GM04504 (cell line): ENCODE results near the gene CASZ1.

ENCODE experiments used
- DNase-seq: peaks from one replicate; pipeline ENCODE4 v3.0.0-alpha.2; 2012; ENCODE audit warnings: low read depth

CASZ1 gene

DNA sequence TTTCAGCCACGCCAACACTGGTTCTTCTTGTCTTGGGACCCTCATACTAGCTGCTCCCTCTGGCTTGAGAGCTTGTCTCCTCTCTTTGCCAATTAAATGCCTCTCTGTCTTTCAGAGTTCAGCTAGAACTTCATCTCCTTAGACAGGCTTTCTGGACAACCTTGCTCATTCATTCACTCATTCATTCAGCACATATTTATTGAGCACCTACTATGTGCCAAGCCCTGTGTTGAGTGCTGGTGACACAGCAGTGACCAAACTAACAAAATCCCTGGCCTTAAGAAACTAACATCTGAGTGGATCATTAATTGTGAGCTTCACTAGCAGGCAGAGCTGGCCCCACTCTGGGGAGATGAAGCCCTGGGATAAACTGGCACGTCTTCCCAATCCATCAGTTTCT is 24.9 kb upstream of the CASZ1 start:
- no peak for DNase-seq

DNA sequence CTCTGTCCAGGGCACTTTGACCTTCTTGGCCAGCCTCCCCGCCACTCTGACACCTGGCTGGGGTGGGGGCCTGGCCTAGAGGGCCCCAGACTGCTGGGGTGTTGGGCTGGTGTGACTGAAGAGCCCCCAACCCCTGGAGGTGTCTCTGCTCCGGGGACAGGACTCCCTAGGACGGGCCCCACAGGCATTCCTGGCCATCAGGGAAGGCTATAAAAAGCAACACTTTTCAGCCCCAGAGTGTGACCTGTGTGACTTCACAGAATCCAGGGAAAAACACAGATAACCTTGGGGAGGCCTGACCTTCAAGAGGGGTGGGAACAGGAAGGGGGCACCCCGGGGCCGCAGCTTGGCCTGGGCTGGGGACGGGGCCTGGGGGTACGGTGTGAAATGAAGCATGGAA is 24.0 kb upstream of the CASZ1 start:
- no peak for DNase-seq

DNA sequence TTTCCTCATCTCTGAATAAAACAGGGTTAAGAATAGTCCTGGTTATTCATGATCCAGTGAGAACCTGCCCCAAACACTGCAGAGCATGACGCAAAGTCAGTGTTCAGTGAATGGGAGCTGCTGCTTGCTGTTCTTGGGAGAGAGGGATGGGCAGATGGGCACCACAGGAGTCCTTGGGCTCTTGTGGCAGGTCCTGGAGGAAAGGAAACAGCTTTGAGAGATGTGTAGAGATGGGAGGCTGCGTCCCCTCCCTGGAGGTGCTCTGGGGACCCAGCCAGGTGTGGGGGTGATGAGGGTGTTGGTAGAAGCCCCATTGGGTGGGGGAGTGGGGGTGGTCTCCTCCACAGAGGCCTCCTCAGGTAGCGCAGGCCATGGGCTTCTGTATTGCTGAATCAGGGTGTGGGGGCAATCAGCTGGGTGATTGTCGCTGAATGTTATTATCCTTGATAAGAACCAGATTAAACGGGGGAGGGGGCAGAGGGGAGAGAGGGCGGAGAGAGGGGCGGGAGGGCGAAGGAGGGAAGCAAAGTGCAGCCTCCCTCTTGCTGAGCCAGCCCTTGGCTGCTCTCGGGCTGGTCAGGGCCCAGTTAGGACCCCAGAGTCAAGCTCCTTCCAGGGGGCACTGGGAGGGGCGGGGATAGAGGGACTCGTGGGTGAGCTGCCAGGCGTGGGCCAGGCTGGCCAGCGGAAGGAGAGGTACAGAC is 22.9 kb upstream of the CASZ1 start:
- no peak for DNase-seq

- DNase-seq, result no peak
Measured at GRCh38 chr1:10818262-10819197, 22.1 kb upstream of the CASZ1 start.

GRCh38 chr1:10816743-10817369 is 20.4 kb upstream of the CASZ1 start:
- no peak for DNase-seq

GRCh38 chr1:10816233-10816632 is 19.8 kb upstream of the CASZ1 start:
- DNase-seq, result no peak

DNA sequence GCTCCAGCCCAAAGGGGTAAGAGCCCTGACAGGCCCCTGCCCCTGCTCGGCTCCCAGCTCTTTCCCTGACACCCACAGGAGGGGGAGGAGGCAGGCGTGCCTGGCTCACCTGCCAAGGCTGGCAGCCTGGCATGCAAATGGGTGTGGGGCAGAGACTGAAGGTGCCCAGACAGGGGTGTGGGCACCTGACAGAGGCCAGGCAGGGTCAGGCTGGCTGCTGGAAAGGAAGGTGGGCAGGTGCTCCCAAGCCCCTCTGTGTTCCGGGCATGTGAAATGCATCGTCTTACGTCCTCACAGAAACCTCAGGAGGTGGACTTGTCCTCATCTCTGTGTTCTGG is 19.4 kb upstream of the CASZ1 start:
- no peak for DNase-seq

GRCh38 chr1:10814976-10815857 is 18.8 kb upstream of the CASZ1 start:
- DNase-seq, result no peak

GRCh38 chr1:10814312-10814711 is 17.9 kb upstream of the CASZ1 start:
- no peak for DNase-seq

DNA sequence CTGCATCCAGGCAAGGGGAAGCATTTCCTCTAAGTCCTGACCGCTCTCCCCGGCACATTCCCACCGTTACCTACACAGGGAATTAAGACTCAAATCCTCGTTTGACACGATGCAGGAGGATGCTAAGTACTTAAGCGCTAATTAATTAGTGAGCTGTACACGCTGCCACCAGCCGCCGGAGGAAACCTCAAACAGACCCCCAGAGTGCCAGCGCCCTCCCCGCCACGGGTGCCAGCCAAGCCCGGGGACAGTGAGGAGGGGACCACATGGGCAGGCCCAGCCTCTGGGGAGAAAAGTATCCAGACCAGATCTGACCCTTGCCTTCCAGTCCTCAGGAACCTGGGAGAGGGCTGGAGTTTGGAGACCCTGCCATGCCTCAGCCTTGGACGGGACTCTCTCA is 17.4 kb upstream of the CASZ1 start:
- DNase-seq, result no peak

DNA sequence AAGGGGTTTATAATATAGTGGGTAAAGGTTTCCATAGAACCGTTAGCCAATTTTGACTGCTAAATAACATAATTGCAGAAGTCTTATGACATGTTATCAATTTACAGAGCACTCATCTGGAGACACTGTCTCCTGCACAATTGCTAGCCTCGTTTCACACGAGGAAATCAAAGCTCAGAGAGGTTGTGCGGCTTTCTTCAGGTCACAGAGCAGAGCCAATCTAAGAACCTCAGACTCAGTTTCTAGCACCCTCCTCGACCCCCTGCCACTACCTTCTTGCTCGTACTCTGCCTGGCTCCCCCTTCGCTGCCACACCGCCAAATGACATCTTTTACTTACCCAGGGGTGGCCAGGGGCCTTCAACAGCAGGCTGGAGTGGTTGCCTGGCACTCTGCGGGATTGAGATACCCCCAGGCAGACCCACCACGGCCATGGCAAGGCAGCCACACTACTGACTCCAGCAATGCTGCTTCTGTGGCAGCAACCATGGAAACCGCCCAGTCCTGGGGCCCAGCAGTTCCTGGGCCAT is 16.0 kb upstream of the CASZ1 start:
- no peak for DNase-seq

DNA sequence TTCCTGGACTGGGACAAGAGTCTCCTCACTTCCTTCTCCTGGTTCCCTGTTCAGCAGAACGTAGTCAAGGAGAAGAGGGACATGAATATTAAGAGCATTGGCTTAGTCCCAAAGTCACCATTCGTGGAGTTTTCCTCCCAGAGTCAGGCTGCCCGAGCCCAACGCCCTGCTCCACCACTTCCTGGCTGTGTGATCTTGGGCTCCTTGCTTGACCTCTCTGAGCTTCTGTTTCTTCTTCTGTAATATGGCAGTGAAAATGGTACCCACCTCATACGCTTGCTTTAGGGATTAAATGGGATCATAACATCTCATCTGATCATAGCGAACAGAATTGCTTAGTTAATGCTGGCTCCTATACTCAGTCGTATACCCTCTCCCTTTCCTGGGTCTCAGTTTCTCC is 12.0 kb upstream of the CASZ1 start:
- no peak for DNase-seq

- no peak for DNase-seq
Measured at GRCh38 chr1:10806966-10807365, 10.5 kb upstream of the CASZ1 start.

GRCh38 chr1:10803971-10804820 is 7.8 kb upstream of the CASZ1 start:
- no peak for DNase-seq

DNA sequence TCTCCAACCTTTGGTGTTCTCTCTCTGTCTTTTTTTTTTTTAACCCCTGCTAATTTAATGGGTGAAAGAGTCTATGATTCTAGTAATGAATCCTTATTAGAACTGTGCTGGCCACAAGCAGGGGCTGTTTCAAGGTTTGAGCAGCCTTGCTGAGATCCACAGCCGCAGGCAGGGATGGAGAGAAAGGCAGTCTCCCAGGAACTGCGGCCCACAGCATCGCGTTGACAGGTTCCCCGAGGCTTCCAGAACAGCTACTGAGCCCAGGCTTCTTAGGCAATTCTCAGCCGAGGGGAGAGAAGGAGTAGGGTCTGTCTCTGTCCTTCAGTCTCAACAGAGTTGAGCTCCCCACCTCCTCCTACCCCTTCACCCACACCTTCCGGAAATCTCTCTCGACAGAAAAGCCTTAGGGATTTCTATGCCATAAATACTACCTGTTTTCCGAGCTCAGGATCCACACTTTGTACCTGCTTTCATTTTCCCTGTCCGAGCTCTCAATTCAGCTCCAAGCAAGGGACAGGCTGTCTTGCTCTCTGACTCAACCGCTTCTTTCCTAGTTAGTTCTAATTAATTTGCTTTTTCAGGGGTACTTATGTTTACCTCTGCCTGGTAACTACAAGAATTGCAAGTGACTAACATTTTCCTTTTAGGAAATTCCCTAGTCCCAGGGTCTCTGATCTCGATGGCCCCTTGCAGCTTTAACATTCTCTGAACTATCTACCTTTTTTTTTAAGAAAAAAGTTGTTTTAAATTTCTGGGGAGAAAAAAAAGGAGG is 6.7 kb upstream of the CASZ1 start:
- DNase-seq, result no peak

GRCh38 chr1:10800778-10801177 is 4.3 kb upstream of the CASZ1 start:
- no peak for DNase-seq

GRCh38 chr1:10799726-10800125 is 3.3 kb upstream of the CASZ1 start:
- DNase-seq, result no peak

- no peak for DNase-seq
Measured at GRCh38 chr1:10795276-10796021, 997 bp downstream of the CASZ1 start.

- no peak for DNase-seq
Measured at GRCh38 chr1:10794724-10795275, 1.6 kb downstream of the CASZ1 start.
